ENCODE measurements around the gene IRS4. TPM values are rescaled to one million over a fixed set of nuclear protein-coding genes. Genes with fewer than 3 reads are reported as not detected.

The IRS4 gene
- total and polyA plus RNA-seq, 2 donors from 2014 or later = not detected

DNA sequence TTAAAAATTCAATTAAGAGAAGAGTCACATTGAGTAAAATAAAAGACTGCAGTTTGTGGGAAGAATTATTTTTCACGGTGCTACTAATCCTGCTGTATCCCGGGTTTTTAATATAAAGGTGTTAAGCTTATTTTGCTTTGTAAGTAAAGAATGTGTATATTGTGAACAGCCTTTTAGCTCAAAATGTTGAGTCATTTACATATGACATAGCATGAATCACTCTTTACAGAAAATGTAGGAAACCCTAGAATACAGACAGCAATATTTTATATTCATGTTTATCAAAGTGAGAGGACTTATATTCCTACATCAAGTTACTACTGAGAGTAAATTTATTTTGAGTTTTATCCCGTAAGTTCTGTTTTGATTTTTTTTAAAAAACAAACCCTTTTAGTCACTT is 39.7 kb downstream of the IRS4 start:
- DNase-seq = no peak
- intact Hi-C loops (cut with DNase I) = no loop called here
- FAIRE-seq = no peak
- Histone ChIP-seq H3K4me1 (ENCODE audit: control insufficient read depth in 2 of 3, insufficient read depth in 2 of 3, low read depth in 1 of 3, low read length in 3 of 3) (no peaks in the 10 kb centered on the region), H3K9ac (ENCODE audit: low read length in 3 of 3) (no peak overlapping the region), H3K27ac (ENCODE audit: low read depth in 2 of 2, low read length in 2 of 2) (no peak overlapping the region), H3K36me3 (ENCODE audit: control insufficient read depth in 2 of 3, insufficient read depth in 3 of 3, low read length in 3 of 3) (no peaks in the 10 kb centered on the region), H3K4me3 (ENCODE audit: low read length in 3 of 3) (no peak overlapping the region), H3K9me3 (ENCODE audit: control insufficient read depth in 2 of 3, insufficient read depth in 1 of 3, low read length in 3 of 3) (no peaks in the 10 kb centered on the region), H3K27me3 (ENCODE audit: control insufficient read depth, insufficient read depth, low read length) (no peaks in the 10 kb centered on the region)
- TF ChIP-seq, protein P1, sequence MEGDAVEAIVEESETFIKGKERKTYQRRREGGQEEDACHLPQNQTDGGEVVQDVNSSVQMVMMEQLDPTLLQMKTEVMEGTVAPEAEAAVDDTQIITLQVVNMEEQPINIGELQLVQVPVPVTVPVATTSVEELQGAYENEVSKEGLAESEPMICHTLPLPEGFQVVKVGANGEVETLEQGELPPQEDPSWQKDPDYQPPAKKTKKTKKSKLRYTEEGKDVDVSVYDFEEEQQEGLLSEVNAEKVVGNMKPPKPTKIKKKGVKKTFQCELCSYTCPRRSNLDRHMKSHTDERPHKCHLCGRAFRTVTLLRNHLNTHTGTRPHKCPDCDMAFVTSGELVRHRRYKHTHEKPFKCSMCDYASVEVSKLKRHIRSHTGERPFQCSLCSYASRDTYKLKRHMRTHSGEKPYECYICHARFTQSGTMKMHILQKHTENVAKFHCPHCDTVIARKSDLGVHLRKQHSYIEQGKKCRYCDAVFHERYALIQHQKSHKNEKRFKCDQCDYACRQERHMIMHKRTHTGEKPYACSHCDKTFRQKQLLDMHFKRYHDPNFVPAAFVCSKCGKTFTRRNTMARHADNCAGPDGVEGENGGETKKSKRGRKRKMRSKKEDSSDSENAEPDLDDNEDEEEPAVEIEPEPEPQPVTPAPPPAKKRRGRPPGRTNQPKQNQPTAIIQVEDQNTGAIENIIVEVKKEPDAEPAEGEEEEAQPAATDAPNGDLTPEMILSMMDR (IDR thresholded peaks at IDR 0.05; ENCODE audit: borderline replicate concordance, extremely low read depth, insufficient read depth) = no peak

Measured in kidney (tissue), 14 donors.